Activated CD8-positive, alpha-beta memory T cell treated with anti-CD3 and anti-CD28 coated beads, Interleukin-2, amount 50 U/mL, for 24 hours (primary cell): ENCODE results near the gene PNMA6E.
"Not testable (repeated sequence)": the region's sequence is repeated elsewhere in the genome, so short reads cannot be mapped to it uniquely, and the experiment has no call there.

Experiments used
- DNase-seq: peaks from one replicate; pipeline ENCODE4 v3.0.0-alpha.2; 2020; ENCODE audit errors: extremely low read depth

PNMA6E gene

GRCh38 chrX:153408871-153409351, 7.8 kb upstream of the PNMA6E start:
- no peak for DNase-seq

- DNase-seq = no peak
Observed at GRCh38 chrX:153408221-153408721, 7.1 kb upstream of the PNMA6E start.

- no peak for DNase-seq
Observed at GRCh38 chrX:153407736-153408135, 6.6 kb upstream of the PNMA6E start.

DNA sequence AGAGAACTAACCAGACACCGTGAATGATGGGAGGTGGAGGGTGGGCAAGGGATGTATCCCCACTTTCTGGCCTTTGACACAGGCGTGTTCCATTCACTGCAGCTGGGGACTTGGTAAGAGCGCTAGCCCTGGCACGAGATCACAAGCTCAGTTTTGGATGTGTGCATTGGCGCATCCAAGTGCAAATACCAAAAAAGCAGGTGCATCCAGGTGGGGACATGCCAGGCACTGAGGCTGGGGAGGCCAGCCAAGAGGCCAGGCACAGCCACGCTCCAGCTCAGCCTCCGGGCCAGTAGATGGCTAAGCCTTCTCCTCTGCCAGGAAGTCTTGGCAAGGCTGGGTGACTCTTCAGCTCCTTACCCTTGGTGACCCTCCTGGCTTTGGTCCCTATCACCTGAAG, 5.8 kb upstream of the PNMA6E start:
- no peak for DNase-seq

DNA sequence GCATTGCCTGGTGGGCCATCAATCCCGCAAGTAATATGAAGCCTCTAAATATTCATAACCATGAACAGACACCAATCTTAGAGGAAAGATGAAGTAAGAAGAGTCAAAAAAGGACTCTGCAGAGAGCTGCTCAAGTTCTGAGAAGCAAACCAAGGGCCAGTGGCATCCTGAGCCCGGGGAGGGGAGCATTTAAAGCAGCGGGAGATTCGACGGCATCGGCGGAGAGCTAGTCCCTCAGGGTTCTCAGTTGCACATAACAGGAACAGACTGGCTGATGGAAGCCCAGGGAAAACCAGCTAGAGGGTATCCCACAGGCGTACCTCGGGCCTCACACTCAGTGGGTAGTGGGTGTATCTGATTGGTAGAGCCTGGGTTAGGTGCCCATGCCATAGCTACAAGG, 4.9 kb upstream of the PNMA6E start:
- DNase-seq = no peak

GRCh38 chrX:153405426-153405825, 4.3 kb upstream of the PNMA6E start:
- DNase-seq = no peak

DNA sequence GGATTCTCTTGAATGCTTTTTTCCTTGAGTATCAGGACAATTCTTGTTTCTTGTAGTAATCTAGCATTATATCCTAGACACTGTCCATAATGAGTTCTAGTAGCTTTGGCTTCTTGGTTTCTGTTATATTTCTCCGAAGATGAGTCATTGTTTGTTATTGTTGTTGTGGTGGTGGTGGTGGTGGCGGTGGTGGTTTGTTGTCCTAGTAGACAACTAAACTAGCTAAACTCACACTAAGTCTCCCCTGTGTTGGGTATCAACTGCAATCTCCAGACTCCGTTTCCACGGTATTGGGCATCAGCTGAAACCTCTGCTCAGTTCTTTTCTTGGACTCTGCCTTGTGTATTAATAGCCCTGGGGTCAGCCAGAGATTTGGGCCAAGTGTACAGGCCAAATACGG, 3.2 kb upstream of the PNMA6E start:
- DNase-seq = not testable (repeated sequence)

DNA sequence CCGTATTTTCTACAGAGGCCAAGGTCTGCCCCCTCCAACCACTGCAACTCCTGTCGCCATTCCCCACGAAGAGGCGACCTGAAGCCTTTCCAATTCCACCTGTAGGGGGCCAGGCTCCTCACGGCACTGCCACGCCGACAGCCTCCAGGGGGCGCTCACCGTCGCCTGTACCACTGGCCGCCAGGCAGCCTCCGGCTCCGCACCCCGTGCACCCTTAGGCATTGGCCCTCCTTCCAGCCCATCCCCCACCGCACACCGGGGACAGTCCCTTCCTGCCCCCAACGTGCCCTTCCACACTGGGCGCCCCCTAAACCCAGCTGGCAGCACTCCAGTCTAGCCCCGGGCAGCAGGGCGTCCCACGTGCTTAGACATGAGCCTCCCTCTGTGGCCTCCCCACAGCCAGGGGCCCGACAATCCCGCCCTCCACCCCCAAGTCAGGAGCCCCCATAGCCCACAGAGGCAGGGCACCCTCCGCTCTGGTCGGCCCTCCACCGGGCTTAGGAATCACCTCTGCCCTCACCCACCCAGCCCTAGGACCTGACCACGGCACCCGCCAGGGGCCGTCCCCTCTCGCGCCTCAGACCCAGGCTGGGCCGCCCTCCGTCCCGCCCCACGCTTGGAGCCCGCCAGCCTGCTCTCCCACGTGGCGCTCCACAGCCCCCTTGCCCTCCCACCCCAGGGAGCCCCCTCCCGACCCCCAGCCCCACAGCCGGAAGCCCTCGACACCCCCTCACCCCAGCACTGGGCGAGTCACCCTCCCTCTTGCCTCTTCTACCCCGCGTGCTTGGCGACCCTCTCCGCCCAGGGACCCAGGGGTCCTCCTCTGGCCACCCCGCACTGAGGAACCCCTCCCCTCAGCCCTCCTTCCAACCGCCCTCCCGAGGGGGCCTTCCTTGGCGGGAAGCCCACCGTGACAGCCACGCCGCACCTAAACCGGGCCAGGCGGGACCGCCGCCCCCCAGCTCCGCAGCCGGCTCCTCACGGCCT, 711 bp downstream of the PNMA6E start:
- DNase-seq = peak; percentile 2

DNA sequence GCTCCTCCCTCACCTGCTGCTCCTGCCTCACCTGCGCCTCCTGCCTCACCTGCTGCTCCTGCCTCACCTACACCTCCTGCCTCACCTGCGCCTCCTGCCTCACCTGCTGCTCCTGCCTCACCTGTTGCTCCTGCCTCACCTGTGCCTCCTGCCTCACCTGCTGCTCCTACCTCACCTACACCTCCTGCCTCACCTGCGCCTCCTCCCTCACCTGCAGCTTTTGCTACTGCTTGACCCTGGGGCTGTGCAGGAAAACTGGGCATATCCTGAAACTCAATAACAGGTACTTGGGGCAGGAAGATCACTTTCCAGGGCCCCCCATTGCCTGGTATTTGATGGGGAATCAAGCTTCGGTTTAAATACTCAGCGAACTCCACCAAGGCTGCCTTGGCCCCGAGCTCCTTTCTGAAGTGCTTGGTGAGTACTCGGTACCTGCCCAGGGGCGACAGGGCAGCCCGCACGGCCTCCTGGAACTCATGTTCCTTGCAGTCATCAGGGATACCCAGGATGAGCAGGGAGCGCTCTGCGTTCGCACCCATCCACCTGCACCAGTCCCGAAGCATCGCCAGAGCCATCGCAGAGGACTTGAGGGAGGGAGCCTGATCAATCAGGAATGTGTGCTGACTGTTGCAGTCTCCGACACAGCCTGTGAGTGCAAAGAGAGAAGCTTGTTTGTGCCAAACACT, 2.7 kb downstream of the PNMA6E start:
- DNase-seq = no peak

GRCh38 chrX:153397256-153397960, 3.7 kb downstream of the PNMA6E start:
- DNase-seq = no peak

DNA sequence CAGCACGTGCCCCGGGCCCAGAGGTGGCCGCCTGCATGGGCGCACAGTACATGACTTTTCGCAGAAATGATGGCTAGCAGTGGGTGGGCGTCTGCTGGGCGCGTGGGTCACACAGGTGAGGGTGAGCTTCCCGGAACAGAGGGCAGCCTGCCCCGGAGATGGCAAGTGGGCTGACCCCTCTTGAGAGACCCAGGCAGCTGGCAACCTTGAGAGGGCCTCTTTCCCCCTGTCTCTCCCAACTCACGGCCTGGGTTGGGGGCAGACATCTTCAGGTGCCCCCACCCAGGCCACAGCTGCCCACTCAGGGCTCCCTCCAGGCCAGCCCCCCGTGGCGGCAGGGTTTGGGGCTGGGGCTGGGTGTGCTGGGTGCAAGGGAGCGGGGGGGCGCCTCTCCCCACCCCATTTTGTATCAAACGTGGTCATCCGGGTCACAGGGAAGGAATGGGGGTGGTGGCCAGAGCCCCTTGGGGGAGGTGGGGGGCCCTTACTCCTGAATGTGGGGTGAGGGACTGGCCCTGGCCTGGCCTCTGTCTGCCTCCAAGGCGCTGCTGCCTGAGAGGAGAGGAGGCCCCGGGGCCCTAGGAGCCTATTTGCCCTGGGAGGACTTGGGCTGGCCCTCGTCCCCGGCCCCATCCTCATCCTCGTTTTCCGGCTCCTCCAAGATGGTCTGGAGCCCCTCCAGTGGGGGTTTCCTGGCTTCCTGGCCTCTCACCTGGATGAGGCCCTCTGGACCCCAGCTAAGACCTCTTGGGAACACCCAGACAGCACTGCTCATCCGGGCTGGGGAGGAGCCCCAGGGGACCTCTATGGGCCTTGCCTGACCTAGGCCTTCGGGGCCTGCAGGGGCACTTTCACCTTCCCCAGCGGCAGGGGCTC, 4.6 kb downstream of the PNMA6E start:
- DNase-seq = no peak

GRCh38 chrX:153395613-153396319, 5.4 kb downstream of the PNMA6E start:
- no peak for DNase-seq

DNA sequence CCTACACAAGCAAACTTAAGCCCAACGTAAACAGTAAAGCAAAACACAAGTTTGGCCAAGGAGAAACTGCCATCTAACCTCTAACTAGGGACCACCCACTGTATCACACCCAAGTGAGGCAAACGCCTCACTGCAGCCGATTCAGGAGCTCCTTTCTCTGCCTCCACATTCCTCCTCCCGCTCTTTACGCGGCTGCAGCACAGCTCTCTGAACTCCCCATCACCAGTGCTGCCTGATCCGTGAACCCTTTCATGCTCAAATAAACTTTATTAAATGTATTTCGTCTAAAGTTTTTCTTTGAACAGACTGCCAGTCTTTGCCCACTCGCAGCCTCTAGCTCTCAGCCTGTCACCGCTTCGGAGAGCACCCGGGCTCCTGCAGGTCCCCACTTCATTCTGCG, 6.5 kb downstream of the PNMA6E start:
- DNase-seq = no peak

GRCh38 chrX:153392642-153393321, 8.4 kb downstream of the PNMA6E start:
- DNase-seq = no peak

GRCh38 chrX:153389460-153389768, 11.7 kb downstream of the PNMA6E start:
- not testable (repeated sequence) for DNase-seq

DNA sequence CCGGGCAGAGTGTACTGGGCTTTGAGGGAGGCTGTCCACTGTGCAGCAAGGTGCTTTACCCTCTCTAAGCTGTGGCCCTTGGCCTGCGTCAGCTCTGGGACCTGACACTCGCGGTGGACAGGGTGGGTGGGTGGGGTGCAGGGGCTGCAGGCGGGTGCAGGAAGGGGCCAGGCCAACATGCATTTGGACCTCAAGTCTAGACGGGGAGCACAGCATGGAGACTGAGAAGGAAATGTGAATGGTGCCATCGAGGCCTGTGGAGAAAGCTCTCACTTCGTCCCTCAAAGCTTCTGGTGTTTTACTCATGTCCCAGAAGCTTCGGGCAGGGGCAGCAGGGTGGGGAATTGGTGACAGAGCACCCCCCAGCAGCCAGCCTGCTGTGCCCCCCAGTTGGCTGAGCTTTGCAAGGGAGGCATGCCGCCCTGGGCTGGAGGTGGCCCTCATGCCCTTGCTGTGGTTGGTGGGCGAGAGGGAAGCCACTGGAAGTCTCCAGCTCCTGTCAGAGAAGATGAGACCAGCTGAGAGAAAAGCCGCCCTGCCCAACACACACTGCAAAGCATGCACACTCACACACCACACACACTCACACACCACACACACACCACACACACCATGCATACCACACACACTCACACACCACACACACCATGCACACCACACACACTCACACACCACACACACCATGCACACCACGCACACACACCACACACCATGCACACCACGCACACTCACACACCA, 12.3 kb downstream of the PNMA6E start:
- no peak for DNase-seq

- no peak for DNase-seq
Observed at GRCh38 chrX:153387987-153388721, 13.0 kb downstream of the PNMA6E start.

- DNase-seq = no peak
Observed at GRCh38 chrX:153387345-153387744, 13.8 kb downstream of the PNMA6E start.

DNA sequence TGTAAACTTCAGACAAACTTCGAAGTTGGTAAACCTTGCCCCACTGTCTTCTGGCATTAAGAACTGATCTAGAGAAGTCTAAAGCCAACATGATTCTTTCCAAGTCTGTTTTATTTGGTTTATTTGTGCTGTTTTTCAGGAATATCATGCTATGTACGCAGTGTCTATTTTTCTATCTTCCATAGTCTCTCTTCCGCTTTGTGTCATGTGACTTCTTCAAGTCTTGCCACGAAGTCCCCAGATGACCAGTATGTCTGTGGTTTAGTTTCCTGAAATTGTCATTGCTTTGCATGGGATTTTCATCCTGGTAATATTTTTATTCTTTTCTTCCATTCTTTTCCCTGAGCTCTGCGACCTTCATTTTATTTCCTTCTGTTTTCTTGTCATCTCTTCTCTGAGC, 15.1 kb downstream of the PNMA6E start:
- no peak for DNase-seq
